NCI-H2171 (cell line): ENCODE data around the gene KCNB1.
"Not testable (repeated sequence)": the region's sequence is repeated elsewhere in the genome, so short reads cannot be mapped to it uniquely, and the experiment has no call there.

Experiments
- DNase-seq: peaks from one replicate; lab custom pipeline; 2025; lab: John Stamatoyannopoulos, UW

Gene KCNB1

DNA sequence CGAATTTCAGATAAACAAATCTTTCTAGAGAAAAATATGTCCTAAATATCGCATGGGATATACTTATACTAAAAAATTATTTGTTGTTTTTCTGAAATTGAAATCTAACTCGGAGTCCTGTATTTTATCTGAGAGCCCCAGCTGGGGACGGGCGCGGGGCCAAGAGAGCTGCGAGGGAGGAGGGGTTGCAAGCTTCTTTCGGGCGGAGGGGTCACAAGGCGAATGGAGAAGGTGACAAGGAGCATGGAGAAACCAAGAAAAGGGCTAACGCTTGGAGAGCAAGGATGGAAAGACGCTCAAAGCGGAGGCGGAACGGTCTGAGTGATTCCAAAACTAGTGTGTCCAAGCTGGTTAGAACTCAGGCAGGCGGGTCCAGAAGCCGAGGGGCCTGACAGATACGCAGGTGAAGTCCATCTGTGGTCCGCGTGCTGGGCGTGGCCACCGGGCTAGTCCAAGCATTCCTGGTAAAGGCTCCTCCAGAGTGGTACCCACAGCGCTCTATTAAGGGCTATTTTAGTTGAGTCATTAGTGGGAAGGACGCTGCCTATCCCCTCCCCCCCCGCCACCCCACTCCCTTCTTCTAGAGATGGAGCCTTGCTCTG lies 163.2 kb downstream of the KCNB1 start:
- DNase-seq: no peak

DNA sequence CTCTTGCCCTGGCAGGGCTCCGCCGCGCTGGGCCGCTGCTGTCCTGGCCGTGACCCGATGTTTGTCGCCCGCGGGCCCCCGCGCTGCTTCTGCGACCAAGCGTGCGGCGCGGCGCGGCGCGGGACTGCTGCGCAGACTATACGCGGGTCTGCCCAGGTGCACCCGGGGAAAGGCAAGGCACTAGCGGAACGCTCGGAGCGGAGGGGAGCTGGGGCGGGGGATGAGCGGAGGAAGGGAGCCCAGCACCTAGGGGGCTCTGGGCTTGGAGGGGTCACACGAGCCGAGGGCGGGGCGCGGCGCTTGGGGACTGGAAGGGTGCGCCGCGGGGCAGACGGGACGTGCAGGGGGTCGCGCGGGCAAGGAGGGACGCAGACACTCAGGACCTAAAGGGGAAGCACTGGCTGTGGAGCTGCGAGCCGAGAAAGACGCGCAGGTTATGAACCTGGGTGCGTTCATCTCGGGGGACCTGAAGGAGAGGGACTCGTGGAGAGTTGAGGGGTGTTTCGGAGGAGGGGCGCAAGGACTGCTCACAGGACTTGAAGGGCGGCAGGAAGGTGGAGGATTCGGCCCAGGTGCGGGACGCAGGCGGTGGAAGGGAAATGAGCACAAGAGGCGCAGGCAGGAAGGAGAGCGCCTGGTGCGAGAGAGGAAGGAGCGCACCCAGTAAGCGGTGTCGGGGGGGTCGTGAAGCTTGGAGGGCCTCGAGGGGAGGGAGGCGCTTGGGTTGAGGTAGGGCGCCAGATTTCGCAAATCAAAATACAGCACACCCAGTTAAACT lies 163.8 kb downstream of the KCNB1 start:
- DNase-seq: no peak

DNA sequence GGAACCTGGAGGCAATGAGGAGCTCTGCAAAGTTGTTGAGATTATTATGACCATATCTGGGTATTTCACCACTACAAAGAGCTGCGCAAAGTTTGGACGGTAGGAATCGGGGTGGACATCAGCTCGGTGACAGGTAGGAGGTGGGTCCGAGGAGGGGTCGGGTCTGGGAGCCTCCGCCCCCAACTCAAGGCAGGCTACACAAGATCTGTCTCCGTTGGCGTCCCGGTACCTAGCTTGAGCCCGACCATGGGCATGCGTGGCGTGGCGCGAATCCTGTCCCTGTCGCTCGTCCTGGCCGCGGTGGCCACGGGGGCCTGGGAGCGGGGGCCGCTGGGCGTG lies 164.4 kb downstream of the KCNB1 start:
- DNase-seq: no peak

DNA sequence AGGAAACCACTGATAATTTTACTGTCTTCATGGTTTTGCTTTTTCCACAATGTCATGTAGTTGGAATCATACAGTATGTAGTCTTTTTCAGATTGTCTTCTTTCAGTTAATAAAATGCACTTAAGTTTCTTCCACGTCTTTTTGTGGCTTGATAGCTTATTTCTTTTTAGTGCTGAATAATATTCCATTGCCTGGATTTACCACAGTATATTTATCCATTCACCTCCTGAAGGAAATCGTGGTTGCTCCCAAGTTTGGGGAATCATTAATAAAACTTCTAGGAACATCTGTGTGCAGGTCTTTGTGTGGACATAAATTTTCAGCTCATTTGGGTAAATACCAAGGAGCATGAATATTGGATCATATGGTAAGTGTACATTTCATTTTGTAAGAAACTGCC lies 165.8 kb downstream of the KCNB1 start:
- no peak for DNase-seq

DNA sequence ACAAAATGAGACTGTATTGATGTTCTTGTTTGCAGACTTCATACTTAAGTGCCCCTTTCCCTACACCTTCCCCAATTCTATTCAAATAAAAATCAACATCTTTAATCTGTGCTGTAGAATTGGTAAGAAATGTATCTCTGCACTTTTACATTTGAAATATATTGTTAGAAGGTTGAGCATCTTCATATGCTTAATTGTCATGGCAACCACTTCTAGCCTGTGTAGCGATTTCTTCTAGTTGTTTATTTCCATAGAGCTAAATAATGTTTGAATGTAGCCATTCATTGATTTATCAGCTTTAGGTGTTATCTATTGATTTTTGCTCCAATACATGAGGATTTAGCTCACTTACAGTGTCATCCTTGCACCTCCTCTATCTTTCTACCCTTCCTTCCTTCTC lies 166.9 kb downstream of the KCNB1 start:
- DNase-seq: no peak

DNA sequence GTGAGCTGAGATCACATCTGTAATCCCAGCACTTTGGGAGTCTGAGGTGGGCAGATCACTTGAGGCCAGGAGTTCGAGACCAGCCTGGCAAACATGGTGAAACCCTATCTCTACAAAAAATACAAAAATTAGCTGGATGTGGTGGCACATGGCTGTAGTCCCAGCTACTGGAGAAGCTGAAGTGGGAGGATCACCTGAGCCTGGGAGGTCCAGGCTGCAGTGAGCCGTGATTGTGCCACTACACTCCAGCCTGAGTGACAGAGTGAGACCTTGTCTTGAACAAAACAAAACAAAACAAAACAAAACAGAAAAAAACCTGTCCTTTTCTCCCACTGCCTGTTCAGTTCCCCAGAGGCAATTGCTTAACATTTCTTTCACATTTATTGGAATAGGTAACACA lies 168.4 kb downstream of the KCNB1 start:
- not testable (repeated sequence) for DNase-seq
